ENCODE measurements around the gene RAD51B.

The RAD51B gene

DNA sequence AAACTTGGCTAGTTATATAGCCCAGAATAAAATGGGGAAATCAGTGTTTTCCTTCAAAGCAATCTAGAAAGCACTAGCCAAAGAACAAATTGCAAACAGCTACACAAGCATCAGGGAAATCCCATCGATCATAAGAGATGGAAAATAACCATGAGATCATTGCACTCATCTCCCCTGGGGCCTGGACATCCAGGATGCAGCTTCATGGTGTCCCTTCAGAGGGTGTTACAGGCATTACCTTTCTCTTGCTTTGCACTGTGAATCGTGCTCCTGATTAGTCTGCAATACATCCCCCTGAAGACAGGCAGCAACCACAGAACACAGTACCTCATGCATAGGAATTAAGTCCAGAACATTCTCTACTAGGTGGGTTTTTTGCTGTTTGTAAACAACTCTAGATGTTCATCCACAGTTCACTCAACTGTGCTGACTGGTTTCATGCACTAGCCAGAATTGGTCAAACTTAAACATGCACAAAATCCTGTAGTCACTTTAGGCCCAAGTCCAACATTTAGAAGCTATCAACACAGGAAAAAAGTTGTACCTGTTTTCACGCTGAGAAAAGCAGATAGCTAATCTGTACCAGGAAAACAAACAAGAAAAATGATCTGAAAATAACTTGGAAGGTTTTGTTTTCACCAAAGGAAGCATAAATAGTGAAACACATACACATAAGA, 853.2 kb downstream of the RAD51B start:
- TF ChIP-seq CTCF (IDR thresholded peaks at IDR 0.05; ENCODE audit: low read depth, low read length), result no peak
- H3K4me3 ChIP-seq (ENCODE audit: low read depth, low read length), result no peak overlapping the region

- H3K4me3 ChIP-seq (ENCODE audit: low read depth, low read length), result no peak overlapping the region
- TF ChIP-seq CTCF (IDR thresholded peaks at IDR 0.05; ENCODE audit: low read depth, low read length), result no peak
These were observed 853.9 kb downstream of the RAD51B start for GRCh38 chr14:68673464-68673863.

DNA sequence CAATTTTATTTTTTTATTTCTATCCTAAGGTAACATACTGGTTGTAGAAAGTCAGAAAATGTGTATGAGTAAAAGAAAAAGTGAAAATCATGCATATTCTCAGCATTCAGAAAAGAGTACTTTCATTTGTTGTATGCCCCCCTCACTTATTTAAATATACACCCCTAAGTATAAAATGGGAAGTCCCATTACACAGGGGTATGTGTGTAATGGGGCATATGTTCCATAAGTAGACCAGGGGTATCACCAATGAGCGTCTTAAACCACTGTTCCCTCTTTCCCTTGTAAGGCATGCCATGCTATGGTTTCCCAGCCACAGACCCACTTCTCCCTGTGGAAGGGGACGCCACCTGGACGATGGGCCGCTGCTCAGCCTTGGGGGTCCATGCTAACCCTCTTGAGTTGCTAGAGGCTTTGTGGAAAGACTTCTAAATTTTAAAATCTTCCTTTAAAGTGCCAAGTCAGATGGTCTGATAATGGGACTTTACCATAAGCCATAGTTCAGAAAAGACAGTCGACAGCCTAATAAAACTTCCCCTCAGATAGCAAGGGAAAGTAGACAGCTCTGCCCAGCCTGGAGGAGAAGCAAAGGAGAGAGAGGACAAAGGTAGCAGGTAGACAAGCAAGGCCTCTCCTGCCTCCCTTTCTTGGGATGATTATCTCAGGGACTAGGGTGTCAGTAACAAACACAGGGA, 855.1 kb downstream of the RAD51B start:
- no peak overlapping the region for H3K4me3 ChIP-seq (ENCODE audit: low read depth, low read length)
- TF ChIP-seq CTCF (IDR thresholded peaks at IDR 0.05; ENCODE audit: low read depth, low read length), result no peak

- TF ChIP-seq CTCF (IDR thresholded peaks at IDR 0.05; ENCODE audit: low read depth, low read length), result no peak
- H3K4me3 ChIP-seq (ENCODE audit: low read depth, low read length), result no peak overlapping the region
These were observed 855.6 kb downstream of the RAD51B start for GRCh38 chr14:68675233-68675577.

- TF ChIP-seq CTCF (IDR thresholded peaks at IDR 0.05; ENCODE audit: low read depth, low read length), result no peak
- H3K4me3 ChIP-seq (ENCODE audit: low read depth, low read length), result no peak overlapping the region
These were observed 856.9 kb downstream of the RAD51B start for GRCh38 chr14:68676511-68676943.

GRCh38 chr14:68677476-68677875, 857.9 kb downstream of the RAD51B start:
- no peak overlapping the region for H3K4me3 ChIP-seq (ENCODE audit: low read depth, low read length)
- TF ChIP-seq CTCF (IDR thresholded peaks at IDR 0.05; ENCODE audit: low read depth, low read length), result no peak

DNA sequence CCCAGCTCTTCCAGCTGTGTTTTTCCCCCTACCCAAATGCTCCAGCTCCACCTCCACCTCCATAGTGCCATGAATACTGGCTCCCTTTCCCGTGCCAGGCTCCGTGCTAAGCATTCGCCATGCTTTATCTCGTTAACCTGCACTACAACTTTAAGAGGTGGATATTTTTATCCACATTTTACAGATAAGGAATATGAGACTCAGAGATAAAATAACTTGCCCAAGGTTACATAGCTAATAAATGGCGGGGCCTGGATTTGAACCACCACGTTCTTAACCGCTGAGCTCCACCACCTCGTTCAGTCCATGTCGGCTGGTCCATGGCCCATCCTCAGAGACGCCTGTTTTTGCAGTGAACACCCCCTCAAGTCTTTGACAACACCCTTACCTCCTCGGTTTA, 858.3 kb downstream of the RAD51B start:
- no peak for TF ChIP-seq CTCF (IDR thresholded peaks at IDR 0.05; ENCODE audit: low read depth, low read length)
- H3K4me3 ChIP-seq (ENCODE audit: low read depth, low read length), result no peak overlapping the region
